ENCODE measurements around the gene GNB1.

GNB1 gene

GRCh38 chr1:1782399-1783221 lies 108.3 kb downstream of the GNB1 start:
- peaks cover 30% of the 10 kb centered on the region for H3K36me3 ChIP-seq (ENCODE audit: insufficient read depth, low read length)
- peak overlapping the region; percentile 22; the same call in 1 of the 2 replicates for H3K4me3 ChIP-seq (ENCODE audit: low read length)
- peaks cover 27% of the 10 kb centered on the region for H3K4me1 ChIP-seq (ENCODE audit: insufficient read depth, low read length)
- H3K9me3 ChIP-seq (ENCODE audit: insufficient read depth, low read depth, low read length), result no peaks in the 10 kb centered on the region
- WGBS, result 71% methylated on average over 36 of the region's 36 CpGs
- peak overlapping the region; percentile 41; the same call in 1 of the 2 replicates for H3K9ac ChIP-seq (ENCODE audit: low read depth, low read length)
- H3K27me3 ChIP-seq (ENCODE audit: insufficient read depth, low read length), result no peaks in the 10 kb centered on the region
- peak overlapping the region; percentile 41 for H3K27ac ChIP-seq (ENCODE audit: low read depth, low read length)

GRCh38 chr1:1781526-1781903 lies 109.4 kb downstream of the GNB1 start:
- H3K27me3 ChIP-seq (ENCODE audit: insufficient read depth, low read length), result no peaks in the 10 kb centered on the region
- H3K4me3 ChIP-seq (ENCODE audit: low read length), result no peak overlapping the region
- WGBS, result 94% methylated on average over 7 of the region's 7 CpGs
- H3K4me1 ChIP-seq (ENCODE audit: insufficient read depth, low read length), result peaks cover 34% of the 10 kb centered on the region
- peaks cover 19% of the 10 kb centered on the region for H3K36me3 ChIP-seq (ENCODE audit: insufficient read depth, low read length)
- H3K9ac ChIP-seq (ENCODE audit: low read depth, low read length), result no peak overlapping the region
- H3K9me3 ChIP-seq (ENCODE audit: insufficient read depth, low read depth, low read length), result no peaks in the 10 kb centered on the region
- no peak overlapping the region for H3K27ac ChIP-seq (ENCODE audit: low read depth, low read length)

- 90% methylated on average over 7 of the region's 7 CpGs for WGBS
- Histone ChIP-seq H3K4me3 (ENCODE audit: low read length) (no peak overlapping the region), H3K27me3 (ENCODE audit: insufficient read depth, low read length) (no peaks in the 10 kb centered on the region), H3K9ac (ENCODE audit: low read depth, low read length) (peak overlapping the region; percentile 89), H3K27ac (ENCODE audit: low read depth, low read length) (peak overlapping the region; percentile 97), H3K36me3 (ENCODE audit: insufficient read depth, low read length) (peaks cover 13% of the 10 kb centered on the region), H3K9me3 (ENCODE audit: insufficient read depth, low read depth, low read length) (no peaks in the 10 kb centered on the region), H3K4me1 (ENCODE audit: insufficient read depth, low read length) (peaks cover 34% of the 10 kb centered on the region)
Observed at GRCh38 chr1:1780598-1781525, 110.0 kb downstream of the GNB1 start.

GRCh38 chr1:1779691-1780597 lies 110.9 kb downstream of the GNB1 start:
- Histone ChIP-seq H3K27ac (ENCODE audit: low read depth, low read length) (peak overlapping the region; percentile 97), H3K27me3 (ENCODE audit: insufficient read depth, low read length) (no peaks in the 10 kb centered on the region), H3K36me3 (ENCODE audit: insufficient read depth, low read length) (peaks cover 4% of the 10 kb centered on the region), H3K4me1 (ENCODE audit: insufficient read depth, low read length) (peaks cover 37% of the 10 kb centered on the region), H3K9ac (ENCODE audit: low read depth, low read length) (peak overlapping the region; percentile 89), H3K4me3 (ENCODE audit: low read length) (peak overlapping the region; percentile 80), H3K9me3 (ENCODE audit: insufficient read depth, low read depth, low read length) (no peaks in the 10 kb centered on the region)
- 19% methylated on average over 18 of the region's 19 CpGs for WGBS

GRCh38 chr1:1779320-1779675 lies 111.6 kb downstream of the GNB1 start:
- Histone ChIP-seq H3K4me3 (ENCODE audit: low read length) (peak overlapping the region; percentile 80), H3K27ac (ENCODE audit: low read depth, low read length) (peak overlapping the region; percentile 97), H3K9me3 (ENCODE audit: insufficient read depth, low read depth, low read length) (no peaks in the 10 kb centered on the region), H3K27me3 (ENCODE audit: insufficient read depth, low read length) (no peaks in the 10 kb centered on the region), H3K4me1 (ENCODE audit: insufficient read depth, low read length) (peaks cover 37% of the 10 kb centered on the region), H3K9ac (ENCODE audit: low read depth, low read length) (peak overlapping the region; percentile 89), H3K36me3 (ENCODE audit: insufficient read depth, low read length) (no peaks in the 10 kb centered on the region)
- 32% methylated on average over 8 of the region's 11 CpGs for WGBS

- Histone ChIP-seq H3K9me3 (ENCODE audit: insufficient read depth, low read depth, low read length) (no peaks in the 10 kb centered on the region), H3K27ac (ENCODE audit: low read depth, low read length) (peak overlapping the region; percentile 97), H3K36me3 (ENCODE audit: insufficient read depth, low read length) (peaks cover under 1% of the 10 kb centered on the region; the same call in 1 of the 2 replicates), H3K9ac (ENCODE audit: low read depth, low read length) (peak overlapping the region; percentile 89), H3K27me3 (ENCODE audit: insufficient read depth, low read length) (no peaks in the 10 kb centered on the region), H3K4me3 (ENCODE audit: low read length) (peak overlapping the region; percentile 80), H3K4me1 (ENCODE audit: insufficient read depth, low read length) (peaks cover 37% of the 10 kb centered on the region)
- under 1% methylated on average over 68 of the region's 68 CpGs for WGBS
Observed at GRCh38 chr1:1778663-1779319, 112.1 kb downstream of the GNB1 start.

- Histone ChIP-seq H3K9me3 (ENCODE audit: insufficient read depth, low read depth, low read length) (no peaks in the 10 kb centered on the region), H3K4me1 (ENCODE audit: insufficient read depth, low read length) (peaks cover 37% of the 10 kb centered on the region), H3K9ac (ENCODE audit: low read depth, low read length) (peak within 1 kb of the TSS; percentile 89), H3K27me3 (ENCODE audit: insufficient read depth, low read length) (no peaks in the 10 kb centered on the region), H3K27ac (ENCODE audit: low read depth, low read length) (peak within 1 kb of the TSS; percentile 97), H3K36me3 (ENCODE audit: insufficient read depth, low read length) (peaks cover 4% of the 10 kb centered on the region; the same call in 1 of the 2 replicates), H3K4me3 (ENCODE audit: low read length) (peak within 1 kb of the TSS; percentile 80)
- WGBS, result under 1% methylated on average over 99 of the region's 99 CpGs
Observed at GRCh38 chr1:1777950-1778662, 112.8 kb downstream of the GNB1 start, which contains the start of gene NADK. Gene NADK (minus strand): TSS chr1:1778470. CDS start chr1:1765406, 13,064 bp downstream.

GRCh38 chr1:1777583-1777899 lies 113.3 kb downstream of the GNB1 start:
- 0 out of 2 replicates have a peak overlapping the region, but pooled peaks have one; percentile 71 for H3K27ac ChIP-seq (ENCODE audit: low read depth, low read length)
- H3K9me3 ChIP-seq (ENCODE audit: insufficient read depth, low read depth, low read length), result no peaks in the 10 kb centered on the region
- WGBS, result 6% methylated on average over 6 of the region's 6 CpGs
- H3K27me3 ChIP-seq (ENCODE audit: insufficient read depth, low read length), result no peaks in the 10 kb centered on the region
- H3K9ac ChIP-seq (ENCODE audit: low read depth, low read length), result peak overlapping the region; percentile 89
- peak overlapping the region; percentile 80 for H3K4me3 ChIP-seq (ENCODE audit: low read length)
- H3K4me1 ChIP-seq (ENCODE audit: insufficient read depth, low read length), result peaks cover 35% of the 10 kb centered on the region
- H3K36me3 ChIP-seq (ENCODE audit: insufficient read depth, low read length), result peaks cover 7% of the 10 kb centered on the region

- Histone ChIP-seq H3K36me3 (ENCODE audit: insufficient read depth, low read length) (peaks cover 13% of the 10 kb centered on the region), H3K4me3 (ENCODE audit: low read length) (peak overlapping the region; percentile 80), H3K27me3 (ENCODE audit: insufficient read depth, low read length) (no peaks in the 10 kb centered on the region), H3K9ac (ENCODE audit: low read depth, low read length) (no peak overlapping the region), H3K27ac (ENCODE audit: low read depth, low read length) (no peak overlapping the region), H3K4me1 (ENCODE audit: insufficient read depth, low read length) (peaks cover 30% of the 10 kb centered on the region), H3K9me3 (ENCODE audit: insufficient read depth, low read depth, low read length) (no peaks in the 10 kb centered on the region)
- WGBS, result 74% methylated on average over 9 of the region's 9 CpGs
Observed at GRCh38 chr1:1776672-1777582, 114.0 kb downstream of the GNB1 start.
